Activated CD4-positive, alpha-beta T cell treated with anti-CD3 and anti-CD28 coated beads, Interleukin-2, Interleukin-6, amounts not matched to agents 100 ng/mL and 50 ng/mL, durations not matched to agents 16 hours and 8 hours (primary cell): ENCODE measurements around the gene PLEKHO2.
A peak's percentile ranks its signal among the peaks of the same experiment; 100 is the strongest.

Experiments
- DNase-seq: peaks from one replicate; pipeline ENCODE4 v3.0.0-alpha.2; 2020

The PLEKHO2 gene

GRCh38 chr15:64828985-64829384, 12.7 kb upstream of the PLEKHO2 start:
- no peak for DNase-seq

GRCh38 chr15:64833690-64834089, 8.0 kb upstream of the PLEKHO2 start:
- no peak for DNase-seq

GRCh38 chr15:64836023-64836536, 5.6 kb upstream of the PLEKHO2 start:
- no peak for DNase-seq

- peak; percentile 47 for DNase-seq
These were observed 4.2 kb upstream of the PLEKHO2 start for GRCh38 chr15:64837502-64837901.

- no peak for DNase-seq
These were observed 713 bp upstream of the PLEKHO2 start for GRCh38 chr15:64841060-64841343.

- no peak for DNase-seq
These were observed 603 bp downstream of the PLEKHO2 start for GRCh38 chr15:64842096-64842939.

GRCh38 chr15:64842986-64843561, 1.4 kb downstream of the PLEKHO2 start:
- peak; percentile 35 for DNase-seq

- DNase-seq: no peak
These were observed 2.3 kb downstream of the PLEKHO2 start for GRCh38 chr15:64843991-64844390.

GRCh38 chr15:64844576-64845145, 2.9 kb downstream of the PLEKHO2 start:
- DNase-seq: peak; percentile 61

- no peak for DNase-seq
These were observed 3.5 kb downstream of the PLEKHO2 start for GRCh38 chr15:64845183-64845611.

- no peak for DNase-seq
These were observed 4.3 kb downstream of the PLEKHO2 start for GRCh38 chr15:64845831-64846595.

- DNase-seq: no peak
These were observed 5.3 kb downstream of the PLEKHO2 start for GRCh38 chr15:64847016-64847415.

GRCh38 chr15:64847448-64847847, 5.7 kb downstream of the PLEKHO2 start:
- no peak for DNase-seq

GRCh38 chr15:64847876-64848716, 6.4 kb downstream of the PLEKHO2 start:
- no peak for DNase-seq

- DNase-seq: no peak
These were observed 9.2 kb downstream of the PLEKHO2 start for GRCh38 chr15:64850778-64851502.

GRCh38 chr15:64851503-64851840, 9.8 kb downstream of the PLEKHO2 start:
- no peak for DNase-seq

- DNase-seq: no peak
These were observed 12.3 kb downstream of the PLEKHO2 start for GRCh38 chr15:64854041-64854440.

- DNase-seq: no peak
These were observed 12.8 kb downstream of the PLEKHO2 start for GRCh38 chr15:64854526-64854925.

- DNase-seq: no peak
These were observed 13.7 kb downstream of the PLEKHO2 start for GRCh38 chr15:64855205-64855975.

GRCh38 chr15:64856429-64857145, 14.9 kb downstream of the PLEKHO2 start:
- no peak for DNase-seq
